A549 (cell line): ENCODE measurements around the gene NUAK1. TPM values are rescaled to one million over a fixed set of nuclear protein-coding genes. Genes with fewer than 3 reads are reported as not detected.

Source experiments
- ATAC-seq, 2 experiments: fragments of 200-7000 bp in 1 of 2; fragments of >200 bp in 1 of 2; cut with Nextera tagmentation in 1 of 2; cut with Tn5 transposase in 1 of 2; 3 replicates each; pipeline versions ENCODE4 v1.8.0 to v1.9.1; 2018 to 2020; ENCODE audit warnings: mild to moderate bottlenecking in 1 of 2, moderate library complexity in 1 of 2
- CTCF ChIA-PET: fragments of 300-600 bp; sonication (Branson Sonifier 250); formaldehyde crosslinking; extraction: SDS; loops from one replicate; lab custom pipeline; 2021; ENCODE audit warnings: antibody characterized with exemption, inconsistent platforms; lab: Yijun Ruan, JAX
- POLR2A ChIA-PET: fragments of 350-600 bp; formaldehyde crosslinking; extraction: SDS; loops from one replicate; lab custom pipeline; 2021; ENCODE audit warnings: antibody characterized with exemption, inconsistent platforms; lab: Yijun Ruan, JAX
- DNase-seq, 2 experiments: peaks; one replicate each; pipeline versions ENCODE4 v3.0.0 to v3.0.0-alpha.2; 2011 to 2016; ENCODE audit warnings: low read depth in 1 of 2, low spot score in 1 of 2
- FAIRE-seq: peaks from 2 replicates; lab custom pipeline; 2011; peaks lifted over from hg19 to GRCh38; lab: Jason Lieb, UNC
- H3K27ac ChIP-seq, 2 experiments: fragments of >200 bp; sonication (Bioruptor Twin); formaldehyde crosslinking; 3 replicates each; pipeline ENCODE4 v1.5.1; 2016 to 2017
- H3K4me1 ChIP-seq: fragments of >200 bp; sonication (Bioruptor Twin); formaldehyde crosslinking; 3 replicates; pipeline ENCODE4 v1.6.1; 2016
- H3K4me2 ChIP-seq: fragments of >200 bp; sonication (Bioruptor Twin); formaldehyde crosslinking; 3 replicates; pipeline ENCODE4 v1.6.1; 2016
- H3K4me3 ChIP-seq: fragments of >200 bp; sonication (Bioruptor Twin); formaldehyde crosslinking; 3 replicates; pipeline ENCODE4 v1.5.1; 2016
- H3K9me3 ChIP-seq: fragments of >200 bp; sonication (Bioruptor Twin); formaldehyde crosslinking; 3 replicates; pipeline ENCODE4 v1.6.1; 2016
- CBX2 ChIP-seq: fragments of 200-600 bp; sonication (generic); IDR thresholded peaks from 2 replicates; pipeline ENCODE4 v1.6.1; 2016; ENCODE audit warnings: low read depth, mild to moderate bottlenecking, borderline replicate concordance
- EHMT2 ChIP-seq: fragments of 200-600 bp; sonication (generic); IDR thresholded peaks from 2 replicates; pipeline ENCODE4 v1.6.1; 2016; ENCODE audit warnings: antibody characterized with exemption, low read depth, mild to moderate bottlenecking, moderate library complexity
- ELK1 ChIP-seq: fragments of 150-350 bp; IDR thresholded peaks from 2 replicates; pipeline ENCODE4 v1.6.1; 2014; ENCODE audit warnings: low read depth, mild to moderate bottlenecking, low read length
- EP300 ChIP-seq, 2 experiments: fragments of >200 bp; sonication (Bioruptor Twin); formaldehyde crosslinking; IDR thresholded peaks; 2 replicates in 1 of 2; 3 replicates in 1 of 2; pipeline ENCODE4 v1.6.1; 2016 to 2017
- FOXS1 ChIP-seq: fragments of 250-450 bp; sonication (Bioruptor Pico); IDR thresholded peaks from 2 replicates; pipeline ENCODE4 v1.5.0; 2020; ENCODE audit warnings: mild to moderate bottlenecking, moderate library complexity
- GATA3 ChIP-seq: IDR thresholded peaks from 2 replicates; pipeline ENCODE4 v1.6.1; 2012; ENCODE audit warnings: borderline replicate concordance
- HDAC2 ChIP-seq: fragments of 200-600 bp; sonication (generic); IDR thresholded peaks from 2 replicates; pipeline ENCODE4 v1.6.1; 2016
- HMGXB4 ChIP-seq: fragments of 250-450 bp; sonication (Bioruptor Pico); IDR thresholded peaks from 2 replicates; pipeline ENCODE4 v1.5.0; 2021; ENCODE audit warnings: mild to moderate bottlenecking, moderate library complexity, borderline replicate concordance
- HOXB13 ChIP-seq: fragments of 250-450 bp; sonication (Bioruptor Pico); IDR thresholded peaks from 2 replicates; pipeline ENCODE4 v1.5.0; 2020; ENCODE audit warnings: low read depth, mild to moderate bottlenecking, moderate library complexity
- JUNB ChIP-seq: fragments of >200 bp; sonication (Bioruptor Twin); formaldehyde crosslinking; IDR thresholded peaks from 2 replicates; pipeline ENCODE4 v1.6.1; 2016
- KDM1A ChIP-seq: fragments of 200-600 bp; sonication (generic); IDR thresholded peaks from 2 replicates; pipeline ENCODE4 v1.6.1; 2016; ENCODE audit warnings: low read depth, mild to moderate bottlenecking
- KDM5A ChIP-seq: fragments of 200-600 bp; sonication (generic); IDR thresholded peaks from 2 replicates; pipeline ENCODE4 v1.6.1; 2016; ENCODE audit warnings: antibody characterized with exemption, mild to moderate bottlenecking
- MAZ ChIP-seq: fragments of 150-350 bp; IDR thresholded peaks from 2 replicates; pipeline ENCODE4 v1.6.1; 2014; ENCODE audit warnings: antibody characterized with exemption, low read depth, low read length, borderline replicate concordance
- NR3C1 ChIP-seq: fragments of >200 bp; sonication (Bioruptor Twin); formaldehyde crosslinking; IDR thresholded peaks from 3 replicates; pipeline ENCODE4 v1.6.1; 2017
- RCOR1 ChIP-seq: fragments of 150-350 bp; IDR thresholded peaks from 2 replicates; pipeline ENCODE4 v1.6.1; 2014; ENCODE audit warnings: antibody characterized with exemption, low read length, low read depth
- RFX5 ChIP-seq: fragments of 450-650 bp; IDR thresholded peaks from 2 replicates; pipeline ENCODE4 v1.7.1; 2014; ENCODE audit warnings: antibody characterized with exemption, mild to moderate bottlenecking, moderate library complexity
- SMC3 ChIP-seq: fragments of >200 bp; sonication (Bioruptor Twin); formaldehyde crosslinking; IDR thresholded peaks from 3 replicates; pipeline ENCODE4 v1.6.1; 2018; ENCODE audit warnings: inconsistent platforms
- TFCP2L1 ChIP-seq: fragments of 250-450 bp; sonication (Bioruptor Pico); IDR thresholded peaks from 2 replicates; pipeline ENCODE4 v1.5.0; 2021; ENCODE audit warnings: mild to moderate bottlenecking
- ZSCAN20 ChIP-seq: fragments of 250-450 bp; sonication (Bioruptor Pico); IDR thresholded peaks from 2 replicates; pipeline ENCODE4 v1.8.0; 2022; ENCODE audit warnings: mild to moderate bottlenecking, moderate library complexity
- WGBS: methylation state at CpG from one replicate; pipeline ENCODE4 v1.1.6; 2017; ENCODE audit errors: missing lambda C conversion rate; 5-methylcytosine and 5-hydroxymethylcytosine counted together
- polyA plus RNA-seq, 4 experiments: library from polyadenylated mRNA; depleted of rRNA in 3 of 4; stranded (reverse); fragments of >200 nt; fragmentation: RNase III in 1 of 4; extraction: RNeasy Plus Mini Kit Qiagen cat#74134 plus additional on column Dnase treatment in 1 of 4; gene quantifications; 2 replicates in 3 of 4; 3 replicates in 1 of 4; pipeline ENCODE4 v1.2.3, GENCODE V29; 2011 to 2017

NUAK1 gene
- polyA plus RNA-seq, 2 of the 4 experiments (the other 2 are of a cell fraction) = 20.8 to 22.3 TPM

DNA sequence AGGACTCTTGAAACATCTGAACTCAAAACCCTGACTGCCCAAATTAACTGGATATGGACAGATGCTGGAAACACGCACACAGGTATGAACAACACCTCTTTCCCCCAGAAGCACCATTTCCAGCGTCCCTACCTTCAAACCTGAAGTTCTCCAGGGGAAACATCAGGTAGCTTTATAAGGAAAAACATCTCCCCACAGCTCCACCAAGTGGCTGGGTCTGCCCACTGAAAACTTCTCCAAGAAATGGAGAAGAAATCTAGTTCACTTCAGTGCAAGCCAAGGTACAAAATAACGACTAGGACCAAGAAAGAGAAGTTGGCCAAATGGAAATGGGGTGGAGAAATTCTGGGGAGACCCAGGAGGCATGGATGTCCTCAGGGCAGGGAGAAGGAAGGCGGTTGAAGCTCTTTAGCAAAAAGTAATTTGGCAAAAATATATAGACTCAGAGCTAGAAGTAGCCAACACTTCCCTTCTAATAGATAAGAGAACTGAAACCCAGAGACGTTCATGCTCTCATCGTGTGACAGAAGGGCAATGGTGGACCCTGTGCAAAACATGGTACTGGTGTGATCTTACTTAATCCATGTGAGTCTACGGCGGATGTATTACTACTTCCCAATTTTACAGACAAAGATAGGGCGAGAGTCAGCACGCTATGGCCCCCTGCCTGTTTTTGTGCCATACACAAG, 10.5 kb upstream of the NUAK1 start (continued):
- TF ChIP-seq HMGXB4 (CRISPR knock-in tag) (no peak), HDAC2 (no peak), RFX5 (no peak), CBX2 (no peak), ELK1 (no peak), MAZ (no peak)

- POLR2A ChIA-PET = interaction anchor here (2.2 kb wide), 1 partner anchor 9 kb away, joined by 11 read pairs; the partner anchor contains the start of gene NUAK1
- no peak for DNase-seq
- TF ChIP-seq GATA3 (no peak), EHMT2 (no peak), KDM5A (no peak), KDM1A (no peak), SMC3 (no peak)
- H3K4me2 ChIP-seq = no peak overlapping the region
- H3K9me3 ChIP-seq = no peaks in the 10 kb centered on the region
- CTCF ChIA-PET = interaction anchor here (0.7 to 7.6 kb wide), 15 partner anchors 11 to 737 kb away, joined by 3 to 112 read pairs (median 5); partner anchors contain the start of gene NUAK1
- H3K27ac ChIP-seq = no peak overlapping the region
- 85% methylated on average over 12 of the region's 12 CpGs for WGBS
- FAIRE-seq = no peak
- H3K4me3 ChIP-seq = no peak overlapping the region
- H3K4me1 ChIP-seq = peaks cover 17% of the 10 kb centered on the region; the same call in 1 of the 3 replicates
- ATAC-seq = no peak
Measured at GRCh38 chr12:106147956-106148355, 9.2 kb upstream of the NUAK1 start.

- H3K4me2 ChIP-seq = no peak overlapping the region
- no peaks in the 10 kb centered on the region for H3K9me3 ChIP-seq
- ATAC-seq = no peak
- H3K4me3 ChIP-seq = no peak overlapping the region
- H3K27ac ChIP-seq = no peak overlapping the region
- H3K4me1 ChIP-seq = peaks cover 24% of the 10 kb centered on the region; the same call in 1 of the 3 replicates
- no peak for FAIRE-seq
- TF ChIP-seq RCOR1 (no peak), FOXS1 (CRISPR knock-in tag) (no peak), TFCP2L1 (no peak), JUNB (no peak), NR3C1 (no peak), HOXB13 (CRISPR knock-in tag) (no peak), ZSCAN20 (CRISPR knock-in tag) (no peak), EP300 (IDR thresholded peaks at IDR 0.05) (no peak)
- CTCF ChIA-PET = interaction anchor here (1.2 to 7.6 kb wide), 4 partner anchors 10 to 728 kb away, joined by 3 to 112 read pairs (median 40); partner anchors contain the start of gene NUAK1
- DNase-seq = no peak
- POLR2A ChIA-PET = no interaction called here
- WGBS = 91% methylated on average over 4 of the region's 4 CpGs
Measured at GRCh38 chr12:106146987-106147386, 8.2 kb upstream of the NUAK1 start.
